ENCODE data around the gene MFSD6L.
"Not testable (repeated sequence)": the region's sequence is repeated elsewhere in the genome, so short reads cannot be mapped to it uniquely, and the experiment has no call there.

MFSD6L gene

GRCh38 chr17:8818047-8818446 lies 18.9 kb upstream of the MFSD6L start:
- H3K9ac ChIP-seq (ENCODE audit: low read depth, low read length) = no peak overlapping the region
- no peaks in the 10 kb centered on the region for H3K36me3 ChIP-seq (ENCODE audit: insufficient read depth, low read length)
- no peaks in the 10 kb centered on the region for H3K9me3 ChIP-seq (ENCODE audit: control insufficient read depth, insufficient read depth, low read length)
- H3K4me1 ChIP-seq (ENCODE audit: insufficient read depth, low read length) = no peaks in the 10 kb centered on the region

GRCh38 chr17:8806926-8807550 lies 7.9 kb upstream of the MFSD6L start:
- Histone ChIP-seq H3K4me1 (ENCODE audit: insufficient read depth, low read length) (no peaks in the 10 kb centered on the region), H3K36me3 (ENCODE audit: insufficient read depth, low read length) (no peaks in the 10 kb centered on the region), H3K9ac (ENCODE audit: low read depth, low read length) (no peak overlapping the region), H3K9me3 (ENCODE audit: control insufficient read depth, insufficient read depth, low read length) (no peaks in the 10 kb centered on the region)

GRCh38 chr17:8806253-8806925 lies 7.2 kb upstream of the MFSD6L start:
- H3K36me3 ChIP-seq (ENCODE audit: insufficient read depth, low read length) = no peaks in the 10 kb centered on the region
- H3K9me3 ChIP-seq (ENCODE audit: control insufficient read depth, insufficient read depth, low read length) = no peaks in the 10 kb centered on the region
- no peaks in the 10 kb centered on the region for H3K4me1 ChIP-seq (ENCODE audit: insufficient read depth, low read length)
- no peak overlapping the region for H3K9ac ChIP-seq (ENCODE audit: low read depth, low read length)

GRCh38 chr17:8805396-8805795 lies 6.2 kb upstream of the MFSD6L start:
- H3K9ac ChIP-seq (ENCODE audit: low read depth, low read length); H3K4me1 ChIP-seq (ENCODE audit: insufficient read depth, low read length); H3K36me3 ChIP-seq (ENCODE audit: insufficient read depth, low read length); H3K9me3 ChIP-seq (ENCODE audit: control insufficient read depth, insufficient read depth, low read length): not testable (repeated sequence)

- Histone ChIP-seq H3K9ac (ENCODE audit: low read depth, low read length) (no peak overlapping the region), H3K9me3 (ENCODE audit: control insufficient read depth, insufficient read depth, low read length) (no peaks in the 10 kb centered on the region), H3K4me1 (ENCODE audit: insufficient read depth, low read length) (no peaks in the 10 kb centered on the region), H3K36me3 (ENCODE audit: insufficient read depth, low read length) (no peaks in the 10 kb centered on the region)
Measured at GRCh38 chr17:8803531-8804420, 4.6 kb upstream of the MFSD6L start.

GRCh38 chr17:8801135-8801840 lies 2.1 kb upstream of the MFSD6L start:
- Histone ChIP-seq H3K36me3 (ENCODE audit: insufficient read depth, low read length) (no peaks in the 10 kb centered on the region), H3K9ac (ENCODE audit: low read depth, low read length) (no peak overlapping the region), H3K9me3 (ENCODE audit: control insufficient read depth, insufficient read depth, low read length) (no peaks in the 10 kb centered on the region), H3K4me1 (ENCODE audit: insufficient read depth, low read length) (no peaks in the 10 kb centered on the region)

GRCh38 chr17:8800656-8801055 lies 1.5 kb upstream of the MFSD6L start:
- Histone ChIP-seq H3K9ac (ENCODE audit: low read depth, low read length) (no peak overlapping the region), H3K9me3 (ENCODE audit: control insufficient read depth, insufficient read depth, low read length) (no peaks in the 10 kb centered on the region), H3K36me3 (ENCODE audit: insufficient read depth, low read length) (no peaks in the 10 kb centered on the region), H3K4me1 (ENCODE audit: insufficient read depth, low read length) (no peaks in the 10 kb centered on the region)

GRCh38 chr17:8799570-8800212 lies 526 bp upstream of the MFSD6L start:
- Histone ChIP-seq H3K9ac (ENCODE audit: low read depth, low read length) (peak overlapping the region; percentile 35), H3K9me3 (ENCODE audit: control insufficient read depth, insufficient read depth, low read length) (no peaks in the 10 kb centered on the region), H3K36me3 (ENCODE audit: insufficient read depth, low read length) (no peaks in the 10 kb centered on the region), H3K4me1 (ENCODE audit: insufficient read depth, low read length) (no peaks in the 10 kb centered on the region)

- H3K4me1 ChIP-seq (ENCODE audit: insufficient read depth, low read length) = no peaks in the 10 kb centered on the region
- peak overlapping the region; percentile 59; the same call in 1 of the 2 replicates for H3K9ac ChIP-seq (ENCODE audit: low read depth, low read length)
- H3K36me3 ChIP-seq (ENCODE audit: insufficient read depth, low read length) = no peaks in the 10 kb centered on the region
- H3K9me3 ChIP-seq (ENCODE audit: control insufficient read depth, insufficient read depth, low read length) = no peaks in the 10 kb centered on the region
Measured at GRCh38 chr17:8798176-8798845, 854 bp downstream of the MFSD6L start.

- H3K4me1 ChIP-seq (ENCODE audit: insufficient read depth, low read length) = no peaks in the 10 kb centered on the region
Measured at GRCh38 chr17:8797621-8798175, 1.5 kb downstream of the MFSD6L start.

GRCh38 chr17:8794636-8795035 lies 4.5 kb downstream of the MFSD6L start:
- H3K4me1 ChIP-seq (ENCODE audit: insufficient read depth, low read length) = no peaks in the 10 kb centered on the region

More at GRCh38 chr17:8797621-8798175, 1.5 kb downstream of the MFSD6L start:
- H3K9ac ChIP-seq (ENCODE audit: low read depth, low read length) = no peak overlapping the region
- no peaks in the 10 kb centered on the region for H3K36me3 ChIP-seq (ENCODE audit: insufficient read depth, low read length)
- no peaks in the 10 kb centered on the region for H3K9me3 ChIP-seq (ENCODE audit: control insufficient read depth, insufficient read depth, low read length)

GRCh38 chr17:8793649-8794048 lies 5.5 kb downstream of the MFSD6L start:
- no peaks in the 10 kb centered on the region for H3K36me3 ChIP-seq (ENCODE audit: insufficient read depth, low read length)
- H3K9ac ChIP-seq (ENCODE audit: low read depth, low read length) = no peak overlapping the region
- no peaks in the 10 kb centered on the region for H3K4me1 ChIP-seq (ENCODE audit: insufficient read depth, low read length)
- peaks cover 4% of the 10 kb centered on the region for H3K9me3 ChIP-seq (ENCODE audit: control insufficient read depth, insufficient read depth, low read length)

More at GRCh38 chr17:8794636-8795035, 4.5 kb downstream of the MFSD6L start:
- no peaks in the 10 kb centered on the region for H3K36me3 ChIP-seq (ENCODE audit: insufficient read depth, low read length)
- H3K9me3 ChIP-seq (ENCODE audit: control insufficient read depth, insufficient read depth, low read length) = peaks cover 4% of the 10 kb centered on the region
- H3K9ac ChIP-seq (ENCODE audit: low read depth, low read length) = no peak overlapping the region

- Histone ChIP-seq H3K9me3 (ENCODE audit: control insufficient read depth, insufficient read depth, low read length) (peaks cover 4% of the 10 kb centered on the region), H3K36me3 (ENCODE audit: insufficient read depth, low read length) (no peaks in the 10 kb centered on the region)
Measured at GRCh38 chr17:8792646-8793045, 6.5 kb downstream of the MFSD6L start.

More at GRCh38 chr17:8792646-8793045, 6.5 kb downstream of the MFSD6L start:
- Histone ChIP-seq H3K4me1 (ENCODE audit: insufficient read depth, low read length) (no peaks in the 10 kb centered on the region), H3K9ac (ENCODE audit: low read depth, low read length) (no peak overlapping the region)

Measured in ES-I3 (cell line).